HUES64 (cell line): ENCODE results near the gene DPY19L2.
"Not testable (repeated sequence)": the region's sequence is repeated elsewhere in the genome, so short reads cannot be mapped to it uniquely, and the experiment has no call there.

ENCODE experiments used
- H3K27ac ChIP-seq: 2 replicates; pipeline ENCODE4 v1.7.0; 2013; ENCODE audit warnings: low read depth, low read length, inconsistent platforms
- H3K27me3 ChIP-seq: 2 replicates; pipeline ENCODE4 v1.6.1; 2013; ENCODE audit warnings: mild to moderate bottlenecking, low read length; ENCODE audit not compliant: insufficient read depth
- H3K36me3 ChIP-seq: 2 replicates; pipeline ENCODE4 v1.6.1; 2013; ENCODE audit warnings: mild to moderate bottlenecking, low read length; ENCODE audit not compliant: insufficient read depth
- H3K4me1 ChIP-seq: 2 replicates; pipeline ENCODE4 v1.6.1; 2013; ENCODE audit warnings: mild to moderate bottlenecking, low read length, moderate library complexity; ENCODE audit not compliant: insufficient read depth
- H3K4me3 ChIP-seq: 2 replicates; pipeline ENCODE4 v1.5.1; 2013; ENCODE audit warnings: mild to moderate bottlenecking, low read length, moderate library complexity
- H3K9ac ChIP-seq: 2 replicates; pipeline ENCODE4 v1.6.1; 2013; ENCODE audit warnings: mild to moderate bottlenecking, low read depth, low read length
- H3K9me3 ChIP-seq: 2 replicates; pipeline ENCODE4 v1.6.1; 2013; ENCODE audit warnings: low read depth, low read length; ENCODE audit not compliant: insufficient read depth
- whole genome bisulfite sequencing: fragments of 150-250, 120-280 bp; methylation state at CpG from one replicate; pipeline ENCODE4 v1.1.7; 2013; ENCODE audit warnings: missing lambda C conversion rate; 5-methylcytosine and 5-hydroxymethylcytosine counted together

DPY19L2 gene

GRCh38 chr12:63583289-63583688 is 85.0 kb downstream of the DPY19L2 start:
- not testable (repeated sequence) for H3K4me3 ChIP-seq, H3K4me1 ChIP-seq, H3K27ac ChIP-seq, H3K27me3 ChIP-seq, H3K9me3 ChIP-seq, H3K9ac ChIP-seq, H3K36me3 ChIP-seq
- WGBS, result 40% methylated on average over 1 of the region's 1 CpG

DNA sequence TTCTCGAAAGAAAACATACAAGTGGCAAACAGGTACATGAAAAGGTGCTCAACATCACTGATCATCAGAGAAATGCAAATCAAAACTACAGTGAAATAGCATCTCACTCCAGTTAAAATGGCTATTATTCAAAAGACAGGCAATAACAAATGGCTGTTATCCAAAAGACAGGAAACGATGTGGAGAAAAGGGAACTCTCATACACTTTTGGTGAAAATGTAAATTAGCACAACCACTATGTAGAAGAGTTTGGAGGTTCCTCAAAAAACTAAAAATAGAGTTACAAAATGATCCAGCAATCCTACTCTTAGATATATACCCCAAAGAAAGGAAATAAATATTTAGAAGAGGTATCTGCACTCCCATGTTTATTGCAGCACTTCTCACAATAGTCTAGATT is 90.7 kb downstream of the DPY19L2 start:
- H3K4me3 ChIP-seq, H3K9me3 ChIP-seq, H3K27me3 ChIP-seq, H3K27ac ChIP-seq, H3K4me1 ChIP-seq, H3K36me3 ChIP-seq, H3K9ac ChIP-seq: not testable (repeated sequence)
- WGBS, result 92% methylated on average over 2 of the region's 2 CpGs

GRCh38 chr12:63572038-63572437 is 96.3 kb downstream of the DPY19L2 start:
- not testable (repeated sequence) for H3K36me3 ChIP-seq, H3K27ac ChIP-seq, H3K4me3 ChIP-seq, H3K27me3 ChIP-seq, H3K9me3 ChIP-seq, H3K4me1 ChIP-seq, H3K9ac ChIP-seq
- WGBS, result 94% methylated on average over 4 of the region's 4 CpGs

DNA sequence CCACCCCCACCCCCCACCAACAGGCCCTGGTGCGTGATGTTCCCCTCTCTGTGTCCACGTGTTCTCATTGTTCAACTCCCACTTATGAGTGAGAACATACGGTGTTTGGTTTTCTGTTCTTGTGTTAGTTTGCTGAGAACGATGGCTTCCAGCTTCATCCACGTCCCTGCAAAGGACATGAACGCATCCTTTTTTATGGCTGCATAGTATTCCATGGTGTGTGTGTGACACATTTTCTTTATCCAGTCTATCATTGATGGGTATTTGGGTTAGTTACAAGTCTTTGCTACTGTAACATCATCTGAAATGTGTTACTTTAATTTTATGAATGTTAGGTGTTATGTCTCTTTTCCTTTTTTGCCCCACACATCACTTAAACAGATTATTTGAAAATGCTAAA is 109.8 kb downstream of the DPY19L2 start:
- not testable (repeated sequence) for H3K4me1 ChIP-seq, H3K27ac ChIP-seq, H3K4me3 ChIP-seq, H3K9ac ChIP-seq, H3K27me3 ChIP-seq, H3K9me3 ChIP-seq, H3K36me3 ChIP-seq
- WGBS, result 96% methylated on average over 2 of the region's 6 CpGs

DNA sequence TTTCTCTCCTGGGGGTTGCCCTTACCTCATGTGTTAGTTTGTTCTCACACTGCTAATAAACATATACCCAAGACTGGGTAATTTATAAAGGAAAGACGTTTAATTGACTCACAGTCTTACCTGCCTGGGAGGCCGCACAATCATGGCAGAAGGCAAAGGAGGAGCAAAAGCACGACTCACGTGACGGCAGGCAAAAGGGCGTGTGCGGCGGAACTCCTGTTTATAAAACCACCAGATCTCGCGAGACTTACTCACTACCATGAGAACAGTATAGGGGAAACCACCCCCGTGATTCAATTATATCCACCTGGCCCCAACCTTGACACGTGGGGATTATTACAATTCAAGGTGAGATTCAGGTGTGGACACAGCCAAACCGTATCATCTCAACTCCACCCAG is 116.9 kb downstream of the DPY19L2 start:
- not testable (repeated sequence) for H3K9ac ChIP-seq, H3K36me3 ChIP-seq, H3K4me3 ChIP-seq, H3K9me3 ChIP-seq, H3K27ac ChIP-seq, H3K27me3 ChIP-seq, H3K4me1 ChIP-seq
- WGBS, result 83% methylated on average over 10 of the region's 13 CpGs

GRCh38 chr12:63549034-63549433 is 119.3 kb downstream of the DPY19L2 start:
- H3K27ac ChIP-seq, H3K9me3 ChIP-seq, H3K27me3 ChIP-seq, H3K4me1 ChIP-seq, H3K36me3 ChIP-seq, H3K4me3 ChIP-seq, H3K9ac ChIP-seq: not testable (repeated sequence)
- WGBS, result 100% methylated on average over 1 of the region's 2 CpGs

DNA sequence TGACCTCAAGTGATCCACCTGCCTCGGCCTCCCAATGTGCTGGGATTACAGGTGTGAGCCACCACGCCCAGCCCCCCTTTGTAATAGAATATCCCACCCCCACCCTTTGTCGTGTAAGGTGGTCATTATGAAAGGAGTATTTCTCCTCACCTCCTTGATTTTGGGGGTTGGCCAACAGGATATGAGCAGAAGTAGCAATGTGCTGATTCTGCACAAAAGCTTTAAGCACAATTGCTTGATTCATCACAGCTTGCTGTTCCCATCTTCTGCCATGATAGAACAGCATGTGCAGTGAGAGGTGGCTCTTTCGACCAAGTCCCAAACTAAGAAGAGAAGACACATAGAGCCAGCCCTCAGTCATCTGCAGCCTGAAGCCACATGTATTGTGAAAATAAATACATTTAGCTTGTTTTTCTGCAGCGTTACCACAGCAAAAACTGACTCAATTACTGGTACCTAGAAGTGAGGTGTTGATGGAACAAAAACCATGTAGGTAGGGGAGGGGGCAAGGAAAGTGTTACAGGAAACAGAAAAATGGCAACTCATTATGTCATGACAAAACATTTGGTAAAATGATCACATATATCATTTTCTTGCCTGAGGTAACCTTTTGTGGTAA is 122.9 kb downstream of the DPY19L2 start:
- H3K9me3 ChIP-seq, H3K36me3 ChIP-seq, H3K4me3 ChIP-seq, H3K27ac ChIP-seq, H3K9ac ChIP-seq, H3K4me1 ChIP-seq, H3K27me3 ChIP-seq: not testable (repeated sequence)
- WGBS, result no CpG with 5 or more reads among the region's 5 CpGs

- not testable (repeated sequence) for H3K27ac ChIP-seq, H3K27me3 ChIP-seq, H3K36me3 ChIP-seq, H3K4me1 ChIP-seq, H3K9ac ChIP-seq, H3K9me3 ChIP-seq, H3K4me3 ChIP-seq
- WGBS, result no CpG with 5 or more reads among the region's 4 CpGs
Measured at GRCh38 chr12:63538656-63539055, 129.6 kb downstream of the DPY19L2 start.

DNA sequence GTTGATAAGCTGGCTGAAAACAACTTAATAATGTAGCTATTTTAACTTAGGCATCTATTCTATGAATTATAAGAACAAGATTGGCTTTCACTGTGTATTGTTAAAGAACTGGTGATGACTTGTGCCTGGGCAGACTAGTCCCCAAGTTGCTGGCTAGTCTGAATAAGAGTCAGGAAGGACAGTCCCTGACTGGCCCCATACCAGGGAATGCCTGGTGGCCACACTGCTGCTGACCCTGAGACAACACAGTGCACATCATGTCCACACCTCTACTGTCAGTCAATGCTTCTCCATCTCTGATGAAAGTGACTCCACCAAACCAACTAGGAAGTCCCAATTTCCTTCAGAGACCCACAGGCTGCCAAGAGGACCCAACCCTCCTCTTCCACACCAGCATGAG is 130.5 kb downstream of the DPY19L2 start:
- not testable (repeated sequence) for H3K36me3 ChIP-seq, H3K27me3 ChIP-seq, H3K9ac ChIP-seq, H3K4me3 ChIP-seq, H3K9me3 ChIP-seq, H3K27ac ChIP-seq, H3K4me1 ChIP-seq

DNA sequence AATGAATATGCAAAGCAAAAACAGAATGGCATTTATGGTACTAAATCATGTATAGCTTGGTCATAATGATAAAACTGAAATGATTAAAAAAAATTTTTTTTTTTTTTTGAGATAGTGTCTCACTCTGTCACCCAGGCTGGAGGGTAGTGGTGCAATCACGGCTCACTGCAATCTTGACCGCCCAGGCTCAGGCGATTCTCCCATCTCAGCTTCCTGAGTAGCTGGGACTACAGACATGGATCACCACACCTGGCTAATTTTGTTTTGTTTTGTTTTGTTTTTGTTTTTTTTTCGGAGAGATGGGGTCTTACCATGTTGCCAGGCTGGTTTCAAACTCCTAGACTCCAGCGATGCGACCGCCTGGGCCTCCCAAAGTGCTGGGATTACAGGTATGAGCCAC is 138.7 kb downstream of the DPY19L2 start:
- H3K4me1 ChIP-seq, H3K9ac ChIP-seq, H3K4me3 ChIP-seq, H3K36me3 ChIP-seq, H3K9me3 ChIP-seq, H3K27ac ChIP-seq, H3K27me3 ChIP-seq: not testable (repeated sequence)
- 87% methylated on average over 7 of the region's 7 CpGs for WGBS

GRCh38 chr12:63525831-63526230 is 142.5 kb downstream of the DPY19L2 start:
- Histone ChIP-seq H3K36me3 (no peaks in the 10 kb centered on the region), H3K4me3 (no peak overlapping the region), H3K9me3 (no peaks in the 10 kb centered on the region), H3K9ac (no peak overlapping the region), H3K27me3 (no peaks in the 10 kb centered on the region), H3K4me1 (no peaks in the 10 kb centered on the region), H3K27ac (no peak overlapping the region)
- 89% methylated on average over 4 of the region's 4 CpGs for WGBS

GRCh38 chr12:63521706-63522105 is 146.6 kb downstream of the DPY19L2 start:
- Histone ChIP-seq H3K4me3 (no peak overlapping the region), H3K36me3 (no peaks in the 10 kb centered on the region), H3K9me3 (no peaks in the 10 kb centered on the region), H3K9ac (no peak overlapping the region), H3K4me1 (no peaks in the 10 kb centered on the region), H3K27me3 (no peaks in the 10 kb centered on the region), H3K27ac (no peak overlapping the region)
- 71% methylated on average over 1 of the region's 2 CpGs for WGBS
